A549 (cell line): ENCODE results near the gene ATL2. TPM values are rescaled to one million over a fixed set of nuclear protein-coding genes. Genes with fewer than 3 reads are reported as not detected.
"Not testable (repeated sequence)": the region's sequence is repeated elsewhere in the genome, so short reads cannot be mapped to it uniquely, and the experiment has no call there.

ENCODE experiments used
- ATAC-seq, 2 experiments: fragments of 200-7000 bp in 1 of 2; fragments of >200 bp in 1 of 2; cut with Nextera tagmentation in 1 of 2; cut with Tn5 transposase in 1 of 2; 3 replicates each; pipeline versions ENCODE4 v1.8.0 to v1.9.1; 2018 to 2020; ENCODE audit warnings: mild to moderate bottlenecking in 1 of 2, moderate library complexity in 1 of 2
- CTCF ChIA-PET: fragments of 300-600 bp; sonication (Branson Sonifier 250); formaldehyde crosslinking; extraction: SDS; loops from one replicate; lab custom pipeline; 2021; ENCODE audit warnings: antibody characterized with exemption, inconsistent platforms; lab: Yijun Ruan, JAX
- POLR2A ChIA-PET: fragments of 350-600 bp; formaldehyde crosslinking; extraction: SDS; loops from one replicate; lab custom pipeline; 2021; ENCODE audit warnings: antibody characterized with exemption, inconsistent platforms; lab: Yijun Ruan, JAX
- DNase-seq, 2 experiments: peaks; one replicate each; pipeline versions ENCODE4 v3.0.0 to v3.0.0-alpha.2; 2011 to 2016; ENCODE audit warnings: low read depth in 1 of 2, low spot score in 1 of 2
- FAIRE-seq: peaks from 2 replicates; lab custom pipeline; 2011; peaks lifted over from hg19 to GRCh38; lab: Jason Lieb, UNC
- H3K27ac ChIP-seq, 2 experiments: fragments of >200 bp; sonication (Bioruptor Twin); formaldehyde crosslinking; 3 replicates each; pipeline ENCODE4 v1.5.1; 2016 to 2017
- H3K4me1 ChIP-seq: fragments of >200 bp; sonication (Bioruptor Twin); formaldehyde crosslinking; 3 replicates; pipeline ENCODE4 v1.6.1; 2016
- H3K4me2 ChIP-seq: fragments of >200 bp; sonication (Bioruptor Twin); formaldehyde crosslinking; 3 replicates; pipeline ENCODE4 v1.6.1; 2016
- H3K4me3 ChIP-seq: fragments of >200 bp; sonication (Bioruptor Twin); formaldehyde crosslinking; 3 replicates; pipeline ENCODE4 v1.5.1; 2016
- H3K9me3 ChIP-seq: fragments of >200 bp; sonication (Bioruptor Twin); formaldehyde crosslinking; 3 replicates; pipeline ENCODE4 v1.6.1; 2016
- BHLHE40 ChIP-seq: IDR thresholded peaks from 2 replicates; pipeline ENCODE4 v1.6.1; 2012; ENCODE audit warnings: low read depth, low read length, inconsistent platforms
- CHD2 ChIP-seq: fragments of 150-350 bp; IDR thresholded peaks from 2 replicates; pipeline ENCODE4 v1.6.1; 2014; ENCODE audit warnings: low read length; ENCODE audit not compliant: partially characterized antibody
- CHD4 ChIP-seq: fragments of 200-600 bp; sonication (generic); IDR thresholded peaks from 2 replicates; pipeline ENCODE4 v1.6.1; 2016; ENCODE audit warnings: antibody characterized with exemption, mild to moderate bottlenecking, borderline replicate concordance
- EHMT2 ChIP-seq: fragments of 200-600 bp; sonication (generic); IDR thresholded peaks from 2 replicates; pipeline ENCODE4 v1.6.1; 2016; ENCODE audit warnings: antibody characterized with exemption, low read depth, mild to moderate bottlenecking, moderate library complexity
- EP300 ChIP-seq, 2 experiments: fragments of >200 bp; sonication (Bioruptor Twin); formaldehyde crosslinking; IDR thresholded peaks; 2 replicates in 1 of 2; 3 replicates in 1 of 2; pipeline ENCODE4 v1.6.1; 2016 to 2017
- FOSL2 ChIP-seq, 2 experiments: fragments of 450-650 bp in 1 of 2; fragments of >200 bp in 1 of 2; sonication (Bioruptor Twin) in 1 of 2; formaldehyde crosslinking; IDR thresholded peaks; 2 replicates each; pipeline versions ENCODE4 v1.5.0 to v1.6.1; 2016 to 2020; ENCODE audit warnings: mild to moderate bottlenecking in 1 of 2, moderate library complexity in 1 of 2
- FOXS1 ChIP-seq: fragments of 250-450 bp; sonication (Bioruptor Pico); IDR thresholded peaks from 2 replicates; pipeline ENCODE4 v1.5.0; 2020; ENCODE audit warnings: mild to moderate bottlenecking, moderate library complexity
- JUN ChIP-seq, 2 experiments: fragments of >200 bp; sonication (Bioruptor Twin); formaldehyde crosslinking; IDR thresholded peaks; 2 replicates in 1 of 2; 3 replicates in 1 of 2; pipeline ENCODE4 v1.6.1; 2016 to 2017
- MAX ChIP-seq: IDR thresholded peaks from 2 replicates; pipeline ENCODE4 v1.6.1; 2012
- MYC ChIP-seq: IDR thresholded peaks from 2 replicates; pipeline ENCODE4 v1.6.1; 2012; ENCODE audit warnings: mild to moderate bottlenecking, inconsistent platforms, low read length, improper control_type of control experiment, borderline replicate concordance
- PHF8 ChIP-seq: fragments of 200-600 bp; sonication (generic); IDR thresholded peaks from 2 replicates; pipeline ENCODE4 v1.6.1; 2016; ENCODE audit warnings: low read depth, mild to moderate bottlenecking, antibody characterized with exemption, moderate library complexity, borderline replicate concordance
- RAD21 ChIP-seq, 2 experiments: fragments of >200 bp in 1 of 2; sonication (Bioruptor Twin) in 1 of 2; formaldehyde crosslinking in 1 of 2; IDR thresholded peaks in 1 of 2; conservative IDR thresholded peaks in 1 of 2; 2 replicates in 1 of 2; 3 replicates in 1 of 2; pipeline ENCODE4 v1.6.1; 2012 to 2018; ENCODE audit warnings: inconsistent platforms in 1 of 2
- ZSCAN20 ChIP-seq: fragments of 250-450 bp; sonication (Bioruptor Pico); IDR thresholded peaks from 2 replicates; pipeline ENCODE4 v1.8.0; 2022; ENCODE audit warnings: mild to moderate bottlenecking, moderate library complexity
- whole genome bisulfite sequencing: methylation state at CpG from one replicate; pipeline ENCODE4 v1.1.6; 2017; ENCODE audit errors: missing lambda C conversion rate; 5-methylcytosine and 5-hydroxymethylcytosine counted together
- polyA plus RNA-seq, 4 experiments: library from polyadenylated mRNA; depleted of rRNA in 3 of 4; stranded (reverse); fragments of >200 nt; fragmentation: RNase III in 1 of 4; extraction: RNeasy Plus Mini Kit Qiagen cat#74134 plus additional on column Dnase treatment in 1 of 4; gene quantifications; 2 replicates in 3 of 4; 3 replicates in 1 of 4; pipeline ENCODE4 v1.2.3, GENCODE V29; 2011 to 2017
- TF ChIP-seq, protein P1 (sequence below): fragments of >200 bp; sonication (Bioruptor Twin); formaldehyde crosslinking; IDR thresholded peaks from 2 replicates; pipeline ENCODE4 v1.6.1; 2016

The ATL2 gene
- polyA plus RNA-seq, 2 of the 4 experiments (the other 2 are of a cell fraction), result 77.6 to 85.3 TPM

DNA sequence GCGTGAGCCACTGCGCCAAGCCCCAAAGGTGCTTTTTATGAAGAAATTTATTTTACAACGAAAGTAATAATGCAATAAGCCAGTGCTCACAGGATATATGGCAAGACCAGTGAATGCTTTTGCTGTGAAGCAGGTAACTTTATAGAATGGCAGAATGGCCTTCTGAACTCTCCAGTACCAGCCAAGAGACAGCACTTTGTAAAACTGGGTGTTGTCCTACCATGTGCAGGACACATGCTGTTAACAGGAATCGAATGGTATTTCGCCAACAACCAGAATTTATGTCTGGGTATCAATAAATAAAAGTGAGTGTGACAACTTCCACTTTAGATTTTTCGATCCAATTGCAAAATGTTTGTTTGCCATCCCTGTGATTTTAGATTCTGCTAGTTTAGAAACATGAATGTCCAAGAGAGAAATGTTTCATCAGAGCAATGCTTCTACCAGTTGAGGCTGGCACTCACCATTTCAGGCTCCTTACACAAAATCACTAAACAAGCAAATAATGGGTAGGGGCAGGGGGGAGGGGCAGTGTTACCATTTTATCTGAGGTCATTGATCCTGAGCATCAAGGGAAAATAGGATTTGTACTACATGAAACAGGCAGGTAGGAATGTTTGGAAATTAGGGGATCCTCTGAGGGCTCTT, 95.9 kb downstream of the ATL2 start:
- Histone ChIP-seq H3K4me1 (peaks cover 23% of the 10 kb centered on the region), H3K9me3 (no peaks in the 10 kb centered on the region), H3K27ac (no peak overlapping the region), H3K4me3 (no peak overlapping the region), H3K4me2 (no peak overlapping the region)
- no peak for FAIRE-seq
- CTCF ChIA-PET, result interaction anchor here (0.9 kb wide), 1 partner anchor 73 kb away, joined by 3 read pairs; no protein-coding TSS in a partner anchor
- no peak for ATAC-seq
- 89% methylated on average over 6 of the region's 6 CpGs for whole genome bisulfite sequencing
- POLR2A ChIA-PET, result no interaction called here
- no peak for DNase-seq
- TF ChIP-seq FOXS1 (CRISPR knock-in tag) (no peak), EHMT2 (no peak), PHF8 (no peak), MYC (no peak), CHD2 (no peak), ZSCAN20 (CRISPR knock-in tag) (no peak), CHD4 (no peak)
- TF ChIP-seq, protein P1, sequence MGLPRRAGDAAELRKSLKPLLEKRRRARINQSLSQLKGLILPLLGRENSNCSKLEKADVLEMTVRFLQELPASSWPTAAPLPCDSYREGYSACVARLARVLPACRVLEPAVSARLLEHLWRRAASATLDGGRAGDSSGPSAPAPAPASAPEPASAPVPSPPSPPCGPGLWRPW, result no peak

DNA sequence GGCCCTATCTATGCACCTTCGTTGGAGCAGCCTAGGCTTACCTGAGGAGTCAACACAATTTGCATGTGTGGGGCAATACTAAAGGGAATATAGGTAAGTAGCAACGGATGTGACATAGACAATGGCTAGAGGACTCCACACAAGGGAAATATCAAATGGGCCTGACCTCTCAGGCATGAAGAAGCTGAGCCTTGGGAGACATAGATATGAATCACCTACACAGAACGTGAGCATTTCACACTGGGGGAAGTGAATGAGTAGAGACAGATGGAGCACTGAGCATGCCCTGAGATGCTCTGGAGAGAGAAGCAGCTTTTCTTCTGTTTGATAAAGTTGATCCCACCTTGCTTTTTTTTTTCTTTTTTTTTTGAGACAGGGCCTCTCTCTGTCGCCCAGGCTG, 97.9 kb downstream of the ATL2 start:
- WGBS, result 46% methylated on average over 4 of the region's 4 CpGs
- no peak overlapping the region for H3K27ac ChIP-seq
- POLR2A ChIA-PET, result no interaction called here
- TF ChIP-seq CHD4, result no peak
- TF ChIP-seq RAD21 (conservative IDR thresholded peaks at IDR 0.05 in 1 of 2, IDR thresholded peaks at IDR 0.05 in 1 of 2), result no peak
- no peak for TF ChIP-seq FOSL2 (IDR thresholded peaks at IDR 0.05)
- TF ChIP-seq FOSL2 (CRISPR knock-in tag; IDR thresholded peaks at IDR 0.05), result no peak
- no peak for TF ChIP-seq BHLHE40
- no peak for TF ChIP-seq EP300 (IDR thresholded peaks at IDR 0.05)
- CTCF ChIA-PET, result interaction anchor here (0.9 to 1.6 kb wide), 4 partner anchors 10 to 297 kb away, joined by 3 to 6 read pairs (median 4); no protein-coding TSS in a partner anchor
- H3K4me1 ChIP-seq, result peaks cover 26% of the 10 kb centered on the region
- no peak for FAIRE-seq
- no peaks in the 10 kb centered on the region for H3K9me3 ChIP-seq
- peak; percentile 32 to 49; a peak in 1 of 6 replicates for ATAC-seq
- H3K4me3 ChIP-seq, result no peak overlapping the region
- no peak overlapping the region for H3K4me2 ChIP-seq
- DNase-seq, result no peak

DNA sequence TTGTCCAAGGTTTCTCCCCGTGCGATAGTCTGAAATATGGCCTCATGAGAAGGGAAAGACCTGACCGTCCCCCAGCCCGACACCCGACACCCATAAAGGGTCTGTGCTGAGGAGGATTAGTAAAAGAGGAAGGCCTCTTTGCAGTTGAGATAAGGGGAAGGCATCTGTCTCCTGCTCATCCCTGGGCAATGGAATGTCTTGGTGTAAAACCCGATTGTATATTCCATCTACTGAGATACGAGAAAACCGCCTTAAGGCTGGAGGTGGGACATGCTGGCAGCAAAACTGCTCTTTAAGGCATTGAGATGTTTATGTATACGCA, 99.0 kb downstream of the ATL2 start:
- DNase-seq, H3K9me3 ChIP-seq, POLR2A ChIA-PET, ATAC-seq, FAIRE-seq, H3K4me3 ChIP-seq: not testable (repeated sequence)
- 61% methylated on average over 9 of the region's 9 CpGs for WGBS
- H3K4me1 ChIP-seq, result peaks cover 26% of the 10 kb centered on the region
- peak overlapping the region; percentile 41 for H3K4me2 ChIP-seq
- CTCF ChIA-PET, result interaction anchor here (0.9 to 7.9 kb wide), 5 partner anchors 14 to 387 kb away, joined by 3 to 45 read pairs (median 5); partner anchors contain the start of gene CYP1B1
- peak overlapping the region; percentile 30 to 45; a peak in 5 of 6 replicates for H3K27ac ChIP-seq

DNA sequence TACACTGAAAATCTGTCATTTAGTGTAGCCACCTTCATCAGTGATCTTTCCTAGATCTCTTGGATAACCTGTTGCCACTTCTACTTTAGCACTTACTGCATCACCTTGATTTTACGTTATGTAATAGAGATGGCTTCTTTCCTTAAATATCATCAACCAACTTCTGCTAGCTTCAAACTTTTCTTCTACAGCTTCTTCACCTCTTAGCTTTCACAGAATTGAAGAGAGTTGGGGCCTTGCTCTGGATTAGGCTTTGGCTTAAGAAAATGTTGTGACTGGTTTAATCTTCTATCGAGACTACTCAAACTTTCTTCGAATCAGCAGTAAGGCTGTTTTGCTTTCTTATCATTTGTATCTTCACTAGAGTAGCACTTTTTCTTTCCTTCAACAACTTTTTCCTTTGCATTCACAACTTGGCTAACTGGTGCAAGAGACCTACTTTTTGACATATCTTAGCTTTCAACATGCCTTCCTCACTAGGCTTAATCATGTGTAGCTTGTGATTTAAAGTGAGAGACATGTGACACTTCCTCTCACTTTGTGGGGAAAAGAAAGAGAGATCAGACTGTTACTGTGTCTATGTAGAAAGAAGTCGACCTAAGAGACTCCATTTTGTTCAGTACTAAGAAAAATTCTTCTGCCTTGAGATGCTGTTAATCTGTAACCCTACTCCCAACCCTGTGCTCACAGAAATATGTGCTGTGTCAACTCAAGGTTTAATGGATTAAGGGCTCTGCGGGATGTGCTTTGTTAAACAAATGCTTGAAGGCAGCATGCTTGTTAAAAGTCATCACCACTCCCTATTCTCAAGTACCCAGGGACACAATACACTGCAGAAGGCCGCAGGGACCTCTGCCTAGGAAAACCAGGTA, 99.6 kb downstream of the ATL2 start:
- H3K4me1 ChIP-seq, result peaks cover 26% of the 10 kb centered on the region
- peak; percentile 23 for FAIRE-seq

More for the DNA sequence above, 99.6 kb downstream of the ATL2 start:
- ChIA-PET POLR2A (no interaction called here), CTCF (interaction anchor here (0.8 to 7.9 kb wide), 11 partner anchors 9 to 400 kb away, joined by 3 to 45 read pairs (median 4); partner anchors contain the start of gene CYP1B1)
- DNase-seq, result peak in 1 of 2 experiments; percentile 79
- H3K4me2 ChIP-seq, result peak overlapping the region; percentile 41
- 38% methylated on average over 6 of the region's 6 CpGs for WGBS
- no peak overlapping the region for H3K4me3 ChIP-seq
- TF ChIP-seq JUN (IDR thresholded peaks at IDR 0.05) (no peak), MAX (peak; percentile 50; the same call in 1 of the 2 replicates)
- TF ChIP-seq, all 56 proteins: peak for 1
- no peaks in the 10 kb centered on the region for H3K9me3 ChIP-seq
- peak overlapping the region; percentile 42 to 45; a peak in 5 of 6 replicates for H3K27ac ChIP-seq
- no peak for ATAC-seq
